NT2/D1 (cell line): ENCODE data around the gene RGS14.

Experiments used
- SUZ12 ChIP-seq: IDR thresholded peaks from 2 replicates; pipeline ENCODE4 v1.6.1; 2011; ENCODE audit not compliant: insufficient read length, insufficient read depth; ENCODE audit errors: extremely low read depth
- YY1 ChIP-seq: IDR thresholded peaks from 2 replicates; pipeline ENCODE4 v1.6.1; 2011; ENCODE audit not compliant: insufficient read length, insufficient read depth
- ZNF274 ChIP-seq: IDR thresholded peaks from 2 replicates; pipeline ENCODE4 v1.6.1; 2011; ENCODE audit warnings: mild to moderate bottlenecking, low read depth, low read length

DNA sequence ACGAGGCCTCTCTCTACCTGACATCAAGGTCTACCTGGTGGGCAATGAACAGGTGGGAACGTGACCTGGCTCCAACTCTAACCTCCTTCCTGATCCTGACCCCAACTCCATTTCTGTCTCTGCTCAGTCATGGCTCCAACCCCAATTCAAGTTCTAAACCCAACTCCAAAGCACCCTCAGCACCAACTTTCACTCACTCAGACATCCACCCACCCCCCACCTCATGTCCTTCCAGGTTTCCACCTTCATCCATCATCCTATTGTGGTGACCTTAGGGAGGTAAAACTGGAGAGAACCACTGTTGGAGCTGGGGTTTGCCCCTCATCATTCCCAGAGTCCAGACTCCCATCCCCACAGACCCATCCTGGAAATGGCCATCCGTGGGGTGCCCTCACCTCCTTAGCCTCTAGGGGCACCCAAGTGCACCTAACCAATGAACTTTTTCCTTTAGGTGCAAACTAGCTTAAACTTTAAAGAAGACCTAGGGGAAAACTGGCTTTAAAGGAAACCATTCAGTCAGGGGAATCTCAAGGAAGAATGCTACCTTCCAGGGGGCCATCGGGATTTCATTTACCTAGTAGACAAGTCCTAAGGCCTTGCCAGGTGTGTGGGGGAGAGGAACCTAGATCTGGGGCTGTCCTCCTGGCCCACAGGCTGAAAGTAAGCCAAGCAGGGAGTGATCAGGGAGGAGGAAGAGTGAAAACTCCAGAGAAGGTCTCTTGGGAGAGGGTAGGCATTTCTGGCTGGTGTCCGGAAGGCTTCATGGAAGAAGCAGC is 11.3 kb downstream of the RGS14 start:
- TF ChIP-seq SUZ12 (no peak), ZNF274 (no peak), YY1 (no peak)
